RWPE2 (cell line): ENCODE results near the gene SLC7A10.
"Not testable (repeated sequence)": the region's sequence is repeated elsewhere in the genome, so short reads cannot be mapped to it uniquely, and the experiment has no call there.

Experiments
- ATAC-seq: fragments of 200-7000 bp; cut with Tn5 transposase; 3 replicates; pipeline ENCODE4 v1.9.1; 2021; ENCODE audit warnings: low read depth
- DNase-seq: peaks from one replicate; pipeline ENCODE4 v3.0.0-alpha.2; 2020; ENCODE audit warnings: low spot score
- H3K27ac ChIP-seq: fragments of 450-650 bp; 2 replicates; pipeline ENCODE4 v1.5.1; 2017; ENCODE audit warnings: mild to moderate bottlenecking; ENCODE audit not compliant: poor library complexity, severe bottlenecking
- H3K27me3 ChIP-seq: fragments of 250-450 bp; sonication (Bioruptor Pico); 2 replicates; pipeline ENCODE4 v1.5.1; 2021; ENCODE audit warnings: mild to moderate bottlenecking, moderate library complexity; ENCODE audit not compliant: insufficient read depth, poor library complexity, severe bottlenecking
- H3K36me3 ChIP-seq: fragments of 250-450 bp; sonication (Bioruptor Pico); 2 replicates; pipeline ENCODE4 v1.5.1; 2020; ENCODE audit warnings: low read depth, mild to moderate bottlenecking, moderate library complexity
- H3K4me1 ChIP-seq: fragments of 250-450 bp; sonication (Bioruptor Pico); 2 replicates; pipeline ENCODE4 v1.5.1; 2021; ENCODE audit warnings: mild to moderate bottlenecking, moderate library complexity; ENCODE audit not compliant: insufficient read depth, poor library complexity, severe bottlenecking
- H3K4me3 ChIP-seq: fragments of 250-450 bp; sonication (Bioruptor Pico); 2 replicates; pipeline ENCODE4 v1.5.1; 2021; ENCODE audit warnings: mild to moderate bottlenecking, moderate library complexity; ENCODE audit not compliant: severe bottlenecking
- H3K9me3 ChIP-seq: fragments of 250-450 bp; sonication (Bioruptor Pico); 2 replicates; pipeline ENCODE4 v1.5.1; 2021; ENCODE audit warnings: mild to moderate bottlenecking, moderate library complexity; ENCODE audit not compliant: severe bottlenecking
- CTCF ChIP-seq: fragments of 450-650 bp; IDR thresholded peaks from one replicate; pipeline ENCODE4 v1.5.1; 2017; ENCODE audit warnings: mild to moderate bottlenecking, moderate library complexity; ENCODE audit not compliant: poor library complexity, severe bottlenecking

The SLC7A10 gene

GRCh38 chr19:33224694-33225457, 774 bp downstream of the SLC7A10 start:
- ATAC-seq (no peak), DNase-seq (no peak)
- no peak for TF ChIP-seq CTCF
- Histone ChIP-seq H3K4me3 (no peak overlapping the region), H3K9me3 (peaks cover 15% of the 10 kb centered on the region), H3K27me3 (peaks cover 48% of the 10 kb centered on the region), H3K36me3 (no peaks in the 10 kb centered on the region), H3K27ac (no peak overlapping the region), H3K4me1 (no peaks in the 10 kb centered on the region)

GRCh38 chr19:33222255-33222654, 3.4 kb downstream of the SLC7A10 start:
- not testable (repeated sequence) for H3K4me3 ChIP-seq, H3K4me1 ChIP-seq, H3K27ac ChIP-seq, DNase-seq, ATAC-seq, H3K36me3 ChIP-seq, H3K9me3 ChIP-seq
- peaks cover 40% of the 10 kb centered on the region for H3K27me3 ChIP-seq

- ATAC-seq (no peak), DNase-seq (no peak)
- Histone ChIP-seq H3K27me3 (peaks cover 35% of the 10 kb centered on the region), H3K4me3 (no peak overlapping the region), H3K4me1 (no peaks in the 10 kb centered on the region), H3K27ac (no peak overlapping the region), H3K36me3 (no peaks in the 10 kb centered on the region), H3K9me3 (no peaks in the 10 kb centered on the region)
- no peak for TF ChIP-seq CTCF
Observed at GRCh38 chr19:33221638-33222037, 4.0 kb downstream of the SLC7A10 start.

GRCh38 chr19:33220735-33221134, 4.9 kb downstream of the SLC7A10 start:
- no peak overlapping the region for H3K27ac ChIP-seq
- peaks cover 26% of the 10 kb centered on the region for H3K27me3 ChIP-seq
- H3K4me1 ChIP-seq: no peaks in the 10 kb centered on the region
- TF ChIP-seq CTCF: no peak
- DNase-seq (no peak), ATAC-seq (no peak)
- no peaks in the 10 kb centered on the region for H3K9me3 ChIP-seq
- H3K4me3 ChIP-seq: no peak overlapping the region
- no peaks in the 10 kb centered on the region for H3K36me3 ChIP-seq

- DNase-seq (no peak), ATAC-seq (no peak)
- Histone ChIP-seq H3K9me3 (no peaks in the 10 kb centered on the region), H3K4me3 (no peak overlapping the region), H3K27me3 (peaks cover 22% of the 10 kb centered on the region), H3K36me3 (no peaks in the 10 kb centered on the region), H3K27ac (no peak overlapping the region), H3K4me1 (no peaks in the 10 kb centered on the region)
- no peak for TF ChIP-seq CTCF
Observed at GRCh38 chr19:33220115-33220514, 5.5 kb downstream of the SLC7A10 start.
